Measurements from ENCODE around the gene FAM193A.
"Not testable (repeated sequence)": the region's sequence is repeated elsewhere in the genome, so short reads cannot be mapped to it uniquely, and the experiment has no call there.

Gene FAM193A

DNA sequence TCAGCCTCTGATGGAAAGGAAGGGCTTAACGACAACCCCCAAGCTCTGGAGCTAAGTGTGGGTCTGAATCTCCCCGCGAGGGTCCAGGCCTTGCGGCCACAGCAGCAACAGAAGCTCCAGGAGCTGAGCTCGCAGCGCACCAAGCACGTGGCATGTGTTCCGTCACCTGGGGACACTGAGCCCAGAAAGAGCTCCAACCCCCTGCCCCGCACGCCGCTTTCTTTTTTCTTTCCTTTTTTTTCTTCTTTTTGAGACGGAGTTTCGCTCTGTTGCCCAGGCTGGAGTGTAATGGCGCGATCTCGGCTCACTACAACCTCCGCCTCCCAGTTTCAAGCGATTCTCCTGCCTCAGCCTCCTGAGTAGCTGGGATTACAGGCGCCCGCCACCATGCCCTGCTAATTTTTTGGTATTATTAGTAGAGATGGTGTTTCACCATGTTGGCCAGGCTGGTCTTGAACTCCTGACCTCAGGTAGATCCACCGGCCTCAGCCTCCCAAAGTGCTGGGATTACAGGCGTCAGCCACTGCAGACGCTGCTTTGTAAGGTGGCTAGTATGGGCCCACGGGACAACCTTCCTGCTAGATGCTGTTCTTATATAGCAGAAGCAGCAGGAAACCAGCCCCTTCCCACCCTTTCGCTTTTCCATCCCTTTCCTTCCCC is 220.4 kb downstream of the FAM193A start:
- no peak for DNase-seq

DNA sequence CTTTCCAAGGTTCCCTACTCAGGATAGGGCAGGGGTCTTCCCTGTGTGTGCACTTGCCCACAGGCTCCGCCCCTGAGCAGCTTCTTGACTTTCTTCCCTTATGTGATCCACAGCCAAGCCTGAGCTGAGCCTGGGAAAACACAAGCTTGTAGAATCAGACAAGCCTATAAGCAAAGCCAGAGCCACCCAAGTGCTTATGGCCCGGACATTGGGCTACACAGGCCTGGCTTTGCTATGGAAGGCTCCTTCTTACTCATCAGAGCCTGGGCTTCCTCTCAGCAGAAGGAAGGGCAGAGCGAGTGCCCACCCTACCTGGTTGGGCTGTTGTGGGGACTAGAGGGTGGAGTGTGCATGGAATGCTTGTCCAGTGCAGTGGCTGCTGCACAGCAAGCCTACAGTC is 221.0 kb downstream of the FAM193A start:
- no peak for DNase-seq

DNA sequence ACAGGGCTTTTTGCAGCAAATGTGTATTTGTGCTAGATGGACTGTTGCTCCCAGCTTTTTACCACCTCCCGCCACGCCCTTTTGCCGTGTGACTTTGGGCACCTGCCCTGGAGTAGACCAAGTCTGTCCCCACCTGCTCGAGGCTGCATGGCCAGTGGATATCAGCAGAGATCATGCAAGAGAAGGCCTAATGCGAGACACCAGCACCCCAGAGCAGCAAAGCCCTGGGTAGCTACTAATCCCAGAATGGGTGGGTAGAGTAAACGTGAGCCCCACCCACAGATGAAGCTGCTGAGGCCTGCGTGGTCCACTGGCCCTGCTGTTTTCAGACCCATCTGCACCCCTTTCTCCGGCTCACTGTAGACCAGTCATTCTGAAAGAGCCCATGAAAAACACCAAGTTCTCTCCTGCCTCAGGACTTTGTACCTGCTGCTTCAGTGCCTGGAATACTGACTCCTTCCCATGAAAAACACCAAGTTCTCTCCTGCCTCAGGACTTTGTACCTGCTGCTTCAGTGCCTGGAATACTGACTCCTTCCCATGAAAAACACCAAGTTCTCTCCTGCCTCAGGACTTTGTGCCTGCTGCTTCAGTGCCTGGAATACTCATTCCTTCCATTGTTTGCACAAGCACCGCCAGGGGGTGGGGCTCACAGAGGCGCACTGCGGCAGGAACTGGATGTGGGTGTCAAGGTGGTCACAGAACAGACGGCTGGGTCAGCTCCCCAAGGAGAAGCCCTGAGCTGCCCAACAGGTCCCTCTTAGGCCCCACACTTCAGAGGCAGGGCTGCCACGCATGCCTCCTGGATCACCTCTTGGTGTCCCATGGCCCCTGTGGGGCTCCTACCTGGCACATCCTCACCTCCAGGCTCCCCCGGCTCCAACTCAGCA is 224.8 kb downstream of the FAM193A start:
- DNase-seq, result no peak

DNA sequence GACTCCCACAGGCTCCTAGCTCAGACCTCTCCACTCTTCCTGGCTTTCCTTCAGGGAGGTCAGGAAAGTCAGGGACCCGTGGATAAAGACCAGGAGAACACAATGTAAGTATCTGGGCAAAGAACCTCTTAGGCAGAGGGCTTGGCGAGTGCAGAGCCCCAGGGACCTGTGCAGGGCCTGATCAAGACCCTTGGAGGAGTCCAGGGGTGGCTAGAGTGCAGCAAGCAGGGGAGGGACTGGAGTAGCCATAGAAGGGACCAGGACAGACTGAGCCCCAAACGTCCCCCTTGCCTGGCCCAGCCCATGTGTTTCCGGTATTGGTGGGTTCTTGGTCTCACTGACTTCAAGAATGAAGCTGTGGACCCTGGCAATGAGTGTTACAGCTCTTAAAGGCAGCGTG is 225.6 kb downstream of the FAM193A start:
- no peak for DNase-seq

DNA sequence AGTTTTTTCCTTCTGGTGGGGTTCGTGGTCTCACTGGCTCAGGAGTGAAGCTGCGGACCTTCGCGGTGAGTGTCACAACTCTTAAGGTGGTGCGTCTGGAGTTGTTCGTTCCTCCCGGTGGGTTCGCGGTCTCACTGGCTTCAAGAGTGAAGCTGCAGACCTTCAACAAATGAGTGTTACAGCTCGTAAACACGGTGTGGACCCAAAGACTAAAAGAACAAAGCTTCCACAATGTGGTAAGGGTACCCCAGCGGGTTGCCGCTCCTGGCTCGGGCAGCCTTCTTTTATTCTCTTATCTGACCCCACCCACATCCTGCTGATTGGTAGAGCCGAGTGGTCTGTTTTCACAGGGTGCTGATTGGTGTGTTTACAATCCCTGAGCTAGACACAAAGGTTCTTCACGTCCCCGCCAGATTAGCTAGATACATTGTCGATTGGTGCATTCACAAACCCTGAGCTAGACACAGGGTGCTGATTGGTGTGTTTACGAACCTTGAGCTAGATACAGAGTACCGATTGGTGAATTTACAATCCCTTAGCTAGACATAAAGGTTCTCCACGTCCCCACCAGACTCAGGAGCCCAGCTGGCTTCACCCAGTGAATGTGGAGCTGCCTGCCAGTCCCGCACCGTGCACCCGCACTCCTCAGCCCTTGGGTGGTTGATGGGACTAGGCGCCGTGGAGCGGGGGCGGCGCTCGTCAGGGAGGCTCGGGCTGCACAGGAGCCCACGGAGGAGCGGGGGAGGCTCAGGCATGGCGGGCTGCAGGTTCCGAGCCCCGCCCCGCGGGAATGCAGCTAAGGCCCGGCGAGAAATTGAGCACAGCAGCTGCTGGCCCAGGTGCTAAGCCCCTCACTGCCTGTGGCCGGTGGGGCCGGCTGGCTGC is 226.3 kb downstream of the FAM193A start:
- DNase-seq, result not testable (repeated sequence)

DNA sequence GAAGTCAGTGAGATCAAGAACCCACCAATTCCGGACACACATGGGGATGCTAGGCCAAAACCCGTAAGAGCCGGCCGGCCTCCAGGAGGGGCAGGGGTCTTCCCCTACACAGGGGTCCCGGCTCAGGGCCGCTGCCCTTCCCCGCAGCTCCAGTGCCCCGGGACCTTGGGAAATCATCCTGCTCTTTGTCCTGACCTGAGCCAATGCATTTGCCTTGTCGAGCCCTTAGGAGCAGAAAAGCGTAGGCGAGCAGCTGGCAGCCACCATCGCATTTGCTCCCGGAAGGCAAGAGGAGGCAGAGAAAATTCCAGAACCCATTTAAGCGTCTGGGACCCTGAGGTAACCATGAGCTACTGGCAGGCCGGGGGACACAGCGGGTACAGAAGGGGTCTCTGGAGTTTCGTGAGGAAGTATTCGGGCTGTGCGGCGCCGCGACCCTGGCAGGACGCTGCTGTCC is 227.1 kb downstream of the FAM193A start:
- no peak for DNase-seq

DNA sequence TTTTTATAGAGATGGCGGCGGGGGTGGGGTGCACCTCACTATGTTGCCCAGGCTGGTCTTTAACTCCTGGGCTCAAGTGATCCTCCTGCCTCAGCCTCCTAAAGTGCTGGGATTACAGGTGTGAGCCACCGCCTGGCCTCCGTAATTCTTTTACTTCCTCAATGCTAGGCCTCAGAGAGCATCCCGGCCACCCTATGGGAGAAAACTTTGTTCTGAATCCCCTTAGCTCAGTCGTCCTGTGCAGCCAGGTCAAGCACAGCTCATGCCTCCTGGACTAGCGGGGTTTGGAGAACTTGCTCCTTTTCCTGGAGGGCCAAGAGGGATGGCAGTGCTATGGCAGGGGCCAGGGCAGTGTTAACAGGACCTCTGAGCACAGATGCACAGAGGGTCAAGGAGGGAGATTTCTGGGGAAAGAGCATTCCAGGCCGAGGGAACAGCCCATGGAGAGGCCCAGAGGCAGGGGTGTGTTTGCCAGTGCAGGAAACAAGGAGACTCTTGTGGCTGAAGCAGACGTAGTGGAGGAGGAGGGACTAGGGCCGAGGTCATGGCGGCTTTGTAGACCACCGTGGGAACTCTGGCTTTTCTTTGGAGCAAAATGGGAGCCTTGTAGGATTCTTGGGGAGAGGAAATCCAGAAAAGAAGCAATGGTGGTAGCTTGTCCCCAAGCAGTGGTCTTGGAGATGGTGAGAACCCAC is 229.5 kb downstream of the FAM193A start:
- no peak for DNase-seq

DNA sequence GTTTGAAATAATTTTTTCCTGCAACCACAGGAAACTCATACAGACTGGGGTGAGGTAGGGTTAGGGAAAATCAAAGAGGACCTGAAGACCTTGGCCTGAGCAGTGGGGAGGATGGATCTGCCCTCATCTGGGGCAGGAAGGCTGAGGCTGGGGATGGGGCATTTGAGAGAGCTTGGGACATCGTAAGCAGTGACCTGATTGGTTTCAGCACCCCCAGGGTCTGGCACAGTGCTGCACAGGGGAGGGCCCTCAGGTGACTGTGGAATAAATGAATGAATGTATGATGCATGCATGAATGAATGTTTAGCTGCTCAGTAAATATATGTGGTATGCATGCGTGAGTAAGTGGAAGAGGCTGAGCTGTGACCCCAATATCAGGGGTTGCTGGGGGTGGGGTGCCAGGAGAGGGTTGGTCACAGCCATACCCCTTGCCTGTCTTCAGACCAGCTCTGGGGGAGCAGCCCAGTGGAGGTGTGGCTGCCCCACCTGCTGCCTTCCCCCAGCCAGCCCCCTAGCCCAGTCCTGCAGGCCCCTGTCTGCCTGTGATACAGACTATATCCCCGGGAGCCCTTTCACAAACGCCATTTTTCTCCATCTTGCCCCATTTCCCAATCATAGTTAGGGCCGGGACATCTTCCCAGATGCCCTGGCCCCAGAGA is 230.7 kb downstream of the FAM193A start:
- no peak for DNase-seq

DNA sequence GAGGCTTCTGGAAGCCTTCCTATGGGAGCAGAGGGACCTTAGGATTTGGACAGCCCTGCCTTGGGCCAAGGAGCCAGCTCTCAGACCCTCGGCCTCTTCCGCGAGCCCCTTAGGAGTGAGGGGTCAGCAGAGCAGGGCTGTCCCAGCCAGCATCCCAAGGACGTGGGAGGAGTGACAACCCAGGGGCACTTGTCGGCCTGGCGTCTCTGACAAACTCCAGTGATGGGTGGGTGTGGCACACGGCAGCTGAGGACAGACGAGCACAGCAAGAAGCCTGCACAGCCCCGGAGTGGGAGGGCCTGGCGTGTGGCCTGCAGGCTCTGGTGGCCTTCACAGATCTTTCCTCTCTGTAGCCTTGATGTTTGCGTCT is 231.2 kb downstream of the FAM193A start:
- no peak for DNase-seq

DNA sequence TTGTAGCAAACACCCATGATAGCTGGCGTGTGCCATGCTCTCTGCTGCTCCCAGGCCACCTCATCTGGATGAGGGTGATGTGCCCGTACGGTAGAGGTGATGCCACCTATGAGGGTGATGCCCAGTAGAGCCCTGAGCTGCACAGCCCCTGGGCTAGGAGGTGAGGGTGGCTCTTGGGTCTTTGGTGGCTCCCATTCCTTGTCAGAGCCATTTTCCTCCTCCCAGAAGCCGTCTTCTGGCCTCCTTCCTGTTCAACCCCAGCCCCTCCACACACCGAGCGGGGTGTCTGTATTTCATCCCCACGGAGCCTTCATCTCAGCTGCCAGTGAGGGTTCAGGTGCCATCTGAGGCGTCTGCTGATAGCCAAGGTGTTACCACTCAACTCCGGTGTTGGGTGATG is 231.7 kb downstream of the FAM193A start:
- DNase-seq, result no peak

DNA sequence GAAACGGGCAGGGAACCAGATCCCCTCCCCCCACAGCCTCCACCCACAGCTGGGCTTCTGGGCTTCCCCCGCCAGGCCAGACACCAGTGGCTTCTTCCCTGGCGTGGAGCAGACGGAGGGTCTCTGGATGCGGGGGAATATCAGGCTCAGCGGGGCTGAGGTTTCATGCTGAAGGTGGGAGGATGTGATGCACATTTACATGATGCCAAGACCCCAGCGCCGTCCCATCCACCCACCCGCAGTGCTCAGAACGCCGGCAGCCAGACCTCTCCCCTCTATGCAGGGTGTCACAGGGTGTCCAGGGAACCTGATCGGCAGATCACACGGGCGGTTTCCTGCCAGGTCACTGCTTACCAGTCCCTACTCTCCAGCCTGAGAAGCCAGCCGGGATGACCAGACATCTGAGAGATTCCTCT is 232.5 kb downstream of the FAM193A start:
- no peak for DNase-seq

DNA sequence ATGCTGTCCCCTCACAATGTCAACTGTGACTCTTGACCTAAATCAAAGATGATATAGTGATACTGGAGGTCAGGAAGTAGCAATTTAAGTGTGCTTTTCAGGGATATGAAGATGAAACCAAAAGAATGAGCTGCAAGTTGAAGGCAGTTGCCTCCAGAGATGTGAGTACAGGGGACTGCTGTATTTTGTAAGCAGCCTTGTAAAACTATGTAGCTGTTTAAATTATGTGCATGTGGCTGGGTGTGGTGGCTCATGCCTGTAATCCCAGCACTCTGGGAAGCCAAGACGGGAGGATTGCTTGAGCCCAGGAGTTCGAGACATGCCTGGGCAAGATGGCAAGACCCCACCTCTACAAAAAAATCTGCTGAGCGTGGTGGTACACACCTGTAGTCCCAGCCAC is 234.8 kb downstream of the FAM193A start:
- no peak for DNase-seq

DNA sequence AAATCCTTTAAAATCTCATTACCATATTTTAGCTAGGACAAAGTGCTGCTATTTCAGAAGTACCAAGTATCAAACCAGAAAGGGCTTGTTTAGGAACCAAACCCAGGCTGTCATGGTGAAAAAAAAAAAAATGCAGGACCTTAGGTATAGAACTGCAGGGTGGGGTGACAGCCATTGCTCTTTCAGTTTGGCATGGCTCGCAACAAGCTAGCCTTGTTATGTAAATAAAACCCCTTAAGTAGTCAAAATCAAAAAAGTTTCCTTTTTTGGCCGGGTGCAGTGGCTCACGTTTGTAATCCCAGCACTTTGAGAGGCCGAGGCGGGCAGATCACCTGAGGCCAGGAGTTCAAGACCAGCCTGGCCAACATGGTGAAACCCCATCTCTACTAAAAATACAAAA is 244.2 kb downstream of the FAM193A start:
- DNase-seq, result not testable (repeated sequence)

DNA sequence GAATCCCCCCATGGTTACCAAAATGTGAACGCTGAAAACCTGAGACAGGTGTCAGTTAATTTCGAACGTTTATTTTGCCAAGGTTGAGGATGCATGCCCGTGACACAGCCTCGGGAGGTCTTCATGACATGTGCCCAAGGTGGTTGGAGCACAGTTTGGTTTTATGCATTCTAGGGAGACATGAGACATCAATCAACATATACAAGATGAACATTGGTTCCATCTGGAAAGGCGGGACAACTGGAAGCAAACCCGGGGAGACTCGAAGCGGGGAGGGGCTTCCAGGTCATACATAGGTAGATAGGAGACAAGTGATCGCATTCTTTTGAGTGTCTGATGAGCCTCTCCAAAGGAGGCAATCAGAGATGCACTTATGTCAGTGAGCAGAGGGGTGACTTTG is 245.5 kb downstream of the FAM193A start:
- no peak for DNase-seq
